Caco-2 (cell line): ENCODE measurements around the gene AEN. TPM values are rescaled to one million over a fixed set of nuclear protein-coding genes. Genes with fewer than 3 reads are reported as not detected.

Experiments used
- BruUV-seq: library from RNA; stranded (reverse); fragments of 400-500 nt; replicated peaks from 2 replicates; lab custom pipeline; 2021; lab: Mats Ljungman, UMichigan
- CTCF ChIA-PET: fragments of 300-600 bp; sonication (Branson Sonifier 250); formaldehyde crosslinking; loops from one replicate; lab custom pipeline; 2022; ENCODE audit warnings: antibody characterized with exemption; lab: Charles Lee
- POLR2A ChIA-PET: fragments of 300-600 bp; sonication (Branson Sonifier 250); formaldehyde crosslinking; loops from one replicate; lab custom pipeline; 2022; ENCODE audit warnings: antibody characterized with exemption; lab: Charles Lee
- DNase-seq, 2 experiments: peaks; one replicate each; pipeline versions ENCODE4 v3.0.0 to v3.0.0-alpha.2; 2020 to 2022
- H3K27me3 ChIP-seq: replicated peaks from 2 replicates; pipeline ENCODE4 v1.6.0; 2011; ENCODE audit warnings: low read length; ENCODE audit not compliant: control insufficient read depth, insufficient read depth
- H3K36me3 ChIP-seq: 2 replicates; pipeline ENCODE4 v1.5.1; 2011; ENCODE audit warnings: low read length; ENCODE audit not compliant: control insufficient read depth, insufficient read depth
- H3K4me1 ChIP-seq: fragments of 250-450 bp; sonication (Bioruptor Pico); 2 replicates; pipeline ENCODE4 v1.5.1; 2020; ENCODE audit warnings: mild to moderate bottlenecking
- H3K4me3 ChIP-seq: 2 replicates; pipeline ENCODE4 v1.5.1; 2011; ENCODE audit warnings: low read depth, mild to moderate bottlenecking, control low read depth, low read length
- H3K9me3 ChIP-seq: fragments of 250-450 bp; sonication (Bioruptor Pico); 2 replicates; pipeline ENCODE4 v1.5.1; 2020; ENCODE audit warnings: mild to moderate bottlenecking, moderate library complexity
- H3K27ac Mint-ChIP-seq: one replicate; pipeline ENCODE4 v1.8.0; 2022; ENCODE audit warnings: mixed read lengths; ENCODE audit not compliant: unreplicated experiment
- H3K27me3 Mint-ChIP-seq: one replicate; pipeline ENCODE4 v1.8.0; 2022; ENCODE audit warnings: mixed read lengths; ENCODE audit not compliant: insufficient read depth, unreplicated experiment
- H3K36me3 Mint-ChIP-seq: one replicate; pipeline ENCODE4 v1.8.0; 2022; ENCODE audit warnings: mild to moderate bottlenecking, mixed read lengths; ENCODE audit not compliant: insufficient read depth, unreplicated experiment
- H3K4me1 Mint-ChIP-seq: one replicate; pipeline ENCODE4 v1.8.0; 2022; ENCODE audit warnings: low read depth, mixed read lengths; ENCODE audit not compliant: unreplicated experiment
- H3K4me3 Mint-ChIP-seq: one replicate; pipeline ENCODE4 v1.8.0; 2022; ENCODE audit warnings: mild to moderate bottlenecking, moderate library complexity, mixed read lengths; ENCODE audit not compliant: unreplicated experiment
- H3K9me3 Mint-ChIP-seq: one replicate; pipeline ENCODE4 v1.8.0; 2022; ENCODE audit warnings: mixed read lengths; ENCODE audit not compliant: unreplicated experiment
- CTCF ChIP-seq, 2 experiments: fragments of 200-600 bp in 1 of 2; IDR thresholded peaks; 1 replicate in 1 of 2; 2 replicates in 1 of 2; pipeline versions ENCODE4 v1.5.1 to v1.8.0; 2011 to 2022; ENCODE audit warnings: antibody characterized with exemption in 1 of 2, control low read depth in 1 of 2, inconsistent platforms in 1 of 2, low read depth in 1 of 2, low read length in 1 of 2, mild to moderate bottlenecking in 1 of 2, moderate library complexity in 1 of 2; ENCODE audit not compliant: insufficient read depth in 1 of 2, severe bottlenecking in 1 of 2, unreplicated experiment in 1 of 2
- intact Hi-C: fragments of 100-400 bp; cut with micrococcal nuclease; formaldehyde crosslinking; loops from one replicate; pipeline ENCODE4 v1.10.0; 2022; ENCODE audit not compliant: unreplicated experiment
- total RNA-seq: library from RNA; stranded (reverse); gene quantifications from 2 replicates; pipeline ENCODE4 v1.2.3, GENCODE V29; 2022

The AEN gene
- total RNA-seq, 1 experiment from 2014 or later: 33.2 TPM

GRCh38 chr15:88634449-88634848 is 13.3 kb downstream of the AEN start:
- Mint-ChIP-seq H3K36me3 (peaks cover 56% of the 10 kb centered on the region), H3K27me3 (no peaks in the 10 kb centered on the region), H3K4me3 (no peak overlapping the region), H3K27ac (no peak overlapping the region), H3K9me3 (no peaks in the 10 kb centered on the region), H3K4me1 (peaks cover 31% of the 10 kb centered on the region)
- BruUV-seq: no TSS peak
- Histone ChIP-seq H3K4me3 (no peak overlapping the region), H3K27me3 (no peaks in the 10 kb centered on the region), H3K9me3 (no peaks in the 10 kb centered on the region), H3K4me1 (peaks cover 28% of the 10 kb centered on the region), H3K36me3 (no peaks in the 10 kb centered on the region; the same call in 1 of the 2 replicates)
- intact Hi-C loops: no loop called here
- CTCF ChIA-PET: no interaction called here
- no peak for TF ChIP-seq CTCF (IDR thresholded peaks at IDR 0.05; ENCODE audit: insufficient read depth in 1 of 2, low read depth in 1 of 2, low read length in 1 of 2, severe bottlenecking in 1 of 2, unreplicated experiment in 1 of 2)
- POLR2A ChIA-PET: no interaction called here
- no peak for DNase-seq

- no peaks in the 10 kb centered on the region for H3K27me3 Mint-ChIP-seq
- no peaks in the 10 kb centered on the region; the same call in 1 of the 2 replicates for H3K36me3 ChIP-seq
- no peak for DNase-seq
- H3K27me3 ChIP-seq: no peaks in the 10 kb centered on the region
- intact Hi-C loops: no loop called here
- no peak overlapping the region for H3K27ac Mint-ChIP-seq
- peaks cover 31% of the 10 kb centered on the region for H3K4me1 Mint-ChIP-seq
- H3K4me3 Mint-ChIP-seq: no peak overlapping the region
- H3K4me1 ChIP-seq: peaks cover 33% of the 10 kb centered on the region
- no peak overlapping the region for H3K4me3 ChIP-seq
- ChIA-PET CTCF (no interaction called here), POLR2A (no interaction called here)
- no TSS peak for BruUV-seq
- TF ChIP-seq CTCF (IDR thresholded peaks at IDR 0.05; ENCODE audit: insufficient read depth in 1 of 2, low read depth in 1 of 2, low read length in 1 of 2, severe bottlenecking in 1 of 2, unreplicated experiment in 1 of 2): no peak
- H3K9me3 Mint-ChIP-seq: no peaks in the 10 kb centered on the region
- peaks cover 48% of the 10 kb centered on the region for H3K36me3 Mint-ChIP-seq
- no peaks in the 10 kb centered on the region for H3K9me3 ChIP-seq
Measured at GRCh38 chr15:88635318-88635717, 14.2 kb downstream of the AEN start.

GRCh38 chr15:88636050-88636449 is 14.9 kb downstream of the AEN start:
- POLR2A ChIA-PET: no interaction called here
- no TSS peak for BruUV-seq
- no peak for DNase-seq

More at GRCh38 chr15:88636050-88636449, 14.9 kb downstream of the AEN start:
- H3K27me3 Mint-ChIP-seq: no peaks in the 10 kb centered on the region
- Histone ChIP-seq H3K4me1 (peaks cover 33% of the 10 kb centered on the region), H3K27me3 (no peaks in the 10 kb centered on the region), H3K36me3 (no peaks in the 10 kb centered on the region; the same call in 1 of the 2 replicates), H3K4me3 (no peak overlapping the region), H3K9me3 (no peaks in the 10 kb centered on the region)
- peaks cover 31% of the 10 kb centered on the region for H3K4me1 Mint-ChIP-seq
- peaks cover 41% of the 10 kb centered on the region for H3K36me3 Mint-ChIP-seq
- no peak overlapping the region for H3K4me3 Mint-ChIP-seq
- intact Hi-C loops: no loop called here
- H3K9me3 Mint-ChIP-seq: no peaks in the 10 kb centered on the region
- CTCF ChIA-PET: no interaction called here
- H3K27ac Mint-ChIP-seq: peak overlapping the region; percentile 95
- no peak for TF ChIP-seq CTCF (IDR thresholded peaks at IDR 0.05; ENCODE audit: insufficient read depth in 1 of 2, low read depth in 1 of 2, low read length in 1 of 2, severe bottlenecking in 1 of 2, unreplicated experiment in 1 of 2)
